ENCODE data around the gene RHOT1. TPM values are rescaled to one million over a fixed set of nuclear protein-coding genes. Genes with fewer than 3 reads are reported as not detected.
A peak's percentile ranks its signal among the peaks of the same experiment; 100 is the strongest.
"Not testable (repeated sequence)": the region's sequence is repeated elsewhere in the genome, so short reads cannot be mapped to it uniquely, and the experiment has no call there.

The RHOT1 gene
- total and polyA plus RNA-seq, 3 experiments from 2014 or later: 20.6 to 31.2 (median 22.5) TPM

DNA sequence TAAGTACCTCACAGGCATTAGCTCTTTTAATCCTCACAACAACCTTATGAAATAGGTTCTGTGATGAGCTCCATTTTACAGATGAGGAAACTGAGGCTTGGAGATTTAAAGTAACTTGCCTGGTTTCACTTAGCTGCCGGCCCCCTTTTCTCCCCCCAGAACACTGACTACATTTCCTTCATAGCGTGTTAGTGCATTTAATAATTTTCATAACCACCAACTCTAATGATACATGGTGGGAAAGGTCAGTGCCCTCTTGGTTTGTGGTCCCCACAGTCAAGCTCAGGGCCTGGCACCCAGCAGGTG lies 16.5 kb upstream of the RHOT1 start:
- H3K36me3 ChIP-seq (ENCODE audit: insufficient read depth, low read length): no peaks in the 10 kb centered on the region
- H3K27me3 Mint-ChIP-seq: peaks cover 1 to 3% of the 10 kb centered on the region in 2 donors
- peak overlapping the region in 4 of 7 donors; percentile 12 to 93 (median 28) for H3K4me3 Mint-ChIP-seq
- peaks cover 14 to 31% (median 25%) of the 10 kb centered on the region in 3 donors for H3K4me1 Mint-ChIP-seq
- peaks cover 0 to 11% (median 0%) of the 10 kb centered on the region in 3 donors for H3K36me3 Mint-ChIP-seq
- no peak for DNase-seq
- H3K27ac Mint-ChIP-seq: peak overlapping the region in 5 of 8 donors; percentile 29 to 94 (median 47)
- ChIA-PET CTCF (interaction anchor here (0.9 to 7.3 kb wide), 3 partner anchors 10 to 119 kb away, joined by 4 to 64 read pairs (median 5); partner anchors contain the start of genes LRRC37B and RHOT1), POLR2A (interaction anchor here (0.6 to 1.1 kb wide), 3 partner anchors 116 to 441 kb away, joined by 3 to 4 read pairs (median 3); no protein-coding TSS in a partner anchor)
- no peak overlapping the region for H3K27ac ChIP-seq (ENCODE audit: low read depth, low read length)
- H3K4me1 ChIP-seq (ENCODE audit: insufficient read depth, low read length): peaks cover 18% of the 10 kb centered on the region
- H3K27me3 ChIP-seq (ENCODE audit: insufficient read depth, low read length, poor library complexity, severe bottlenecking): no peaks in the 10 kb centered on the region
- no peaks in the 10 kb centered on the region for H3K9me3 ChIP-seq (ENCODE audit: low read length)
- no peaks in the 10 kb centered on the region for H3K9me3 Mint-ChIP-seq
- H3K4me3 ChIP-seq (ENCODE audit: low read length): no peak overlapping the region

GRCh38 chr17:32126325-32126724 lies 16.0 kb upstream of the RHOT1 start:
- DNase-seq: no peak
- peaks cover 0 to 11% (median 0%) of the 10 kb centered on the region in 3 donors for H3K36me3 Mint-ChIP-seq
- Histone ChIP-seq H3K36me3 (ENCODE audit: insufficient read depth, low read length) (no peaks in the 10 kb centered on the region), H3K4me1 (ENCODE audit: insufficient read depth, low read length) (peaks cover 18% of the 10 kb centered on the region), H3K27me3 (ENCODE audit: insufficient read depth, low read length, poor library complexity, severe bottlenecking) (no peaks in the 10 kb centered on the region), H3K4me3 (ENCODE audit: low read length) (no peak overlapping the region), H3K9me3 (ENCODE audit: low read length) (no peaks in the 10 kb centered on the region), H3K27ac (ENCODE audit: low read depth, low read length) (no peak overlapping the region)
- ChIA-PET POLR2A (interaction anchor here (0.7 to 1.1 kb wide), 2 partner anchors 189 to 442 kb away, joined by 3 to 4 read pairs; no protein-coding TSS in a partner anchor), CTCF (interaction anchor here (1.8 to 7.3 kb wide), 2 partner anchors 14 to 119 kb away, joined by 5 to 64 read pairs; partner anchors contain the start of genes LRRC37B and RHOT1)
- no peaks in the 10 kb centered on the region for H3K27me3 Mint-ChIP-seq
- no peaks in the 10 kb centered on the region for H3K9me3 Mint-ChIP-seq
- H3K4me3 Mint-ChIP-seq: peak overlapping the region in 6 of 7 donors; percentile 12 to 96 (median 62)
- peak overlapping the region in 7 of 8 donors; percentile 40 to 97 (median 93) for H3K27ac Mint-ChIP-seq
- peaks cover 14 to 31% (median 25%) of the 10 kb centered on the region in 3 donors for H3K4me1 Mint-ChIP-seq

- H3K36me3 Mint-ChIP-seq: peaks cover 0 to 11% (median 0%) of the 10 kb centered on the region in 3 donors
- Histone ChIP-seq H3K9me3 (ENCODE audit: low read length) (no peaks in the 10 kb centered on the region), H3K4me1 (ENCODE audit: insufficient read depth, low read length) (peaks cover 18% of the 10 kb centered on the region), H3K36me3 (ENCODE audit: insufficient read depth, low read length) (no peaks in the 10 kb centered on the region), H3K27ac (ENCODE audit: low read depth, low read length) (no peak overlapping the region), H3K4me3 (ENCODE audit: low read length) (peak overlapping the region; percentile 94), H3K27me3 (ENCODE audit: insufficient read depth, low read length, poor library complexity, severe bottlenecking) (no peaks in the 10 kb centered on the region)
- no peak for DNase-seq
- no peaks in the 10 kb centered on the region for H3K27me3 Mint-ChIP-seq
- POLR2A ChIA-PET: interaction anchor here (1.1 kb wide), 1 partner anchor 190 kb away, joined by 3 read pairs; no protein-coding TSS in a partner anchor
- H3K27ac Mint-ChIP-seq: peak overlapping the region; percentile 79 to 98 (median 96)
- H3K9me3 Mint-ChIP-seq: no peaks in the 10 kb centered on the region
- peaks cover 14 to 31% (median 25%) of the 10 kb centered on the region in 3 donors for H3K4me1 Mint-ChIP-seq
- CTCF ChIA-PET: interaction anchor here (1.8 to 7.3 kb wide), 2 partner anchors 14 to 120 kb away, joined by 5 to 64 read pairs; partner anchors contain the start of genes LRRC37B and RHOT1
- H3K4me3 Mint-ChIP-seq: peak overlapping the region; percentile 32 to 96 (median 93)
Observed at GRCh38 chr17:32126746-32127145, 15.6 kb upstream of the RHOT1 start.

DNA sequence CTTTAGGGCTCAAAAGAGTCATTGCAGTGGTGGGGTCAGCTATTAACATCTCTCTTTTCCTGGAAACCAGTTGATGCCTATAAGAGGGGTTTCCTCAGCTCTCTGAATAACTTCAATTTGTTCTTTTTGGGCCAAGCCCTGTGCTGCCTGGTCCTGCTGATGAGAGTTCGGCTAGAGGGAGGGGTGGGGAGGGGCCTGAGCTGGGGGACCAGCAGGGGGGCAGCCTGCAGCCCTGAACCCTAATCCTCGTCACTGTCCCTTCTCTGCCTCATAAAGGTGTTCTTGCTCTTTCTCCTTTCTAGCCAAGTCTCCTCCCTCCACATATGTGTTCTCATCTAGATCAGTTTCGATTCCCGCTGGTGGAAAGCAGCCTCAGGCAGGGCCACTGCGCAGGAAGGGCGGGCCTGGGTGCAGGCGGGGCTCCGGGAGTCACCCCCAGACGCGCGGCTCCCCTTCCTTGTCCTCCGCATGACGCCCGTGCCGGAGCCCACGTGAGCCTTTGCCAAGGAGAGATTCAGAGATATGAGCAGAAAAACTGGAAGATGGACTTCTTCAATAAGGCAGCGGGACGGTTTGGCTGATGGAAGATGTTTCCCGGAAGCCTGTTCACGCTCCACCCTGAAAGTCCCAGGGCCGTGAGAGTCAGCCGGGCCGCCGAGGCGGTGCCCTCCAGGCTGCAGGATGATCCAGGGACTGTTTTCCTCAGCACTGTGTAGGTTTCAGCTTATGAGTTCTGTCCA lies 15.0 kb upstream of the RHOT1 start:
- DNase-seq: peak; percentile 73 to 86 (median 80)
- no peaks in the 10 kb centered on the region for H3K27me3 Mint-ChIP-seq
- H3K36me3 Mint-ChIP-seq: peaks cover 0 to 11% (median 0%) of the 10 kb centered on the region in 3 donors
- H3K9me3 ChIP-seq (ENCODE audit: low read length): no peaks in the 10 kb centered on the region
- peaks cover 14 to 31% (median 25%) of the 10 kb centered on the region in 3 donors for H3K4me1 Mint-ChIP-seq
- CTCF ChIA-PET: interaction anchor here (1.8 to 7.3 kb wide), 2 partner anchors 13 to 120 kb away, joined by 5 to 64 read pairs; partner anchors contain the start of genes LRRC37B and RHOT1
- POLR2A ChIA-PET: no interaction called here
- H3K4me3 ChIP-seq (ENCODE audit: low read length): peak overlapping the region; percentile 94
- H3K27ac Mint-ChIP-seq: peak overlapping the region; percentile 79 to 98 (median 96)
- peaks cover 18% of the 10 kb centered on the region for H3K4me1 ChIP-seq (ENCODE audit: insufficient read depth, low read length)
- peak overlapping the region; percentile 89 to 97 (median 94) for H3K4me3 Mint-ChIP-seq
- no peaks in the 10 kb centered on the region for H3K36me3 ChIP-seq (ENCODE audit: insufficient read depth, low read length)
- no peaks in the 10 kb centered on the region for H3K9me3 Mint-ChIP-seq
- peak overlapping the region; percentile 66 for H3K27ac ChIP-seq (ENCODE audit: low read depth, low read length)
- H3K27me3 ChIP-seq (ENCODE audit: insufficient read depth, low read length, poor library complexity, severe bottlenecking): no peaks in the 10 kb centered on the region

DNA sequence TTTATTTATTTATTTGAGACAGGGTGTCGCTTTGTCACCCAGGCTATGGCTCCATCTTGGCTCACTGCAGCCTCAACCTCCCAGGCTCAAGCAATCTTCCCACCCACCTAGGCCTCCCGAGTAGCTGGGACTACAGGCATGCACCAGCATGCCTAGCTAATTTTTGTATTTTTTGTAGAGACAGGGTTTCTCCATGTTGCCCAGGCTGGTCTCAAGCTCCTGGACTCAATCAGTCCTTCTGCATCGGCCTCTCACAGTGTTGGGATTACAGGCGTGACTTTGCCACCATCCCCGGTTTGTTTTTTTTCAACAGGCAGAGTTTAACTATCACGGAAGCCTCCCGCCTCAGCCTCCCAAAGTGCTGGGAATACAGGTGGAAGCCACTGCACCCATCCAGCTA lies 13.8 kb upstream of the RHOT1 start:
- H3K9me3 Mint-ChIP-seq; H3K9me3 ChIP-seq (ENCODE audit: low read length); H3K27ac ChIP-seq (ENCODE audit: low read depth, low read length); DNase-seq; H3K36me3 ChIP-seq (ENCODE audit: insufficient read depth, low read length); H3K27me3 Mint-ChIP-seq; H3K27me3 ChIP-seq (ENCODE audit: insufficient read depth, low read length, poor library complexity, severe bottlenecking): not testable (repeated sequence)
- H3K27ac Mint-ChIP-seq: peak overlapping the region; percentile 76 to 98 (median 85)
- H3K36me3 Mint-ChIP-seq: peaks cover 0 to 11% (median 0%) of the 10 kb centered on the region in 3 donors
- CTCF ChIA-PET: interaction anchor here (7.3 kb wide), 1 partner anchor 12 kb away, joined by 64 read pairs; the partner anchor contains the start of gene RHOT1
- H3K4me3 Mint-ChIP-seq: peak overlapping the region; percentile 67 to 97 (median 90)
- H3K4me3 ChIP-seq (ENCODE audit: low read length): peak overlapping the region; percentile 94
- POLR2A ChIA-PET: interaction anchor here (0.5 kb wide), 1 partner anchor 99 kb away, joined by 3 read pairs; no protein-coding TSS in a partner anchor
- H3K4me1 ChIP-seq (ENCODE audit: insufficient read depth, low read length): peaks cover 18% of the 10 kb centered on the region
- peaks cover 14 to 31% (median 25%) of the 10 kb centered on the region in 3 donors for H3K4me1 Mint-ChIP-seq

GRCh38 chr17:32135497-32136117 lies 6.7 kb upstream of the RHOT1 start:
- H3K4me3 Mint-ChIP-seq; H3K4me1 ChIP-seq (ENCODE audit: insufficient read depth, low read length); H3K36me3 Mint-ChIP-seq; H3K36me3 ChIP-seq (ENCODE audit: insufficient read depth, low read length); H3K9me3 ChIP-seq (ENCODE audit: low read length); H3K27me3 Mint-ChIP-seq; H3K9me3 Mint-ChIP-seq; POLR2A ChIA-PET; H3K4me3 ChIP-seq (ENCODE audit: low read length); H3K27ac Mint-ChIP-seq; H3K27me3 ChIP-seq (ENCODE audit: insufficient read depth, low read length, poor library complexity, severe bottlenecking); H3K27ac ChIP-seq (ENCODE audit: low read depth, low read length): not testable (repeated sequence)
- DNase-seq: peak in 1 of 5 donors; percentile 13
- H3K4me1 Mint-ChIP-seq: peaks cover 2 to 17% (median 16%) of the 10 kb centered on the region in 3 donors
- CTCF ChIA-PET: interaction anchor here (0.7 to 6.6 kb wide), 3 partner anchors 27 to 128 kb away, joined by 3 to 45 read pairs (median 4); partner anchors contain the start of gene LRRC37B

DNA sequence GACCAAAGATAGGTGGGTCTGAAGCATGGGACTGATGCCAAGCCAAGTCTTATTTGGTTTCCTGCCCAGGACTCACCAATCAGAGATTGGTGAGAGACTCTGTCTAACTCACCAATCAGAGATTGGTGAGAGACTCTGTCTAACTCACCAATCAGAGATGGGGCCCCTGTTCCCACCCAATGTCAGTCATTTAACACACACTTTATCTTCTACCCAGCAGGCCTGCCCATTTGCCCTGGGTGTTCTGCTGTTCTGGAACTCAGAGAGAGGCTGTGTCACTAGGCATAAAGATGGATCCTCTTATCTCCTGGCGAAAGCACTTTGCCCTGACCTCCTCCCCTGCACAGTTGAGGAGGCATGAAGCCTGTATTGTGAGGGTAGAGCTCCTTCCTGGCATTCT lies 5.4 kb upstream of the RHOT1 start:
- H3K4me1 Mint-ChIP-seq: peaks cover 7 to 25% (median 25%) of the 10 kb centered on the region in 3 donors
- H3K9me3 Mint-ChIP-seq: no peaks in the 10 kb centered on the region
- CTCF ChIA-PET: interaction anchor here (1.0 to 6.9 kb wide), 5 partner anchors 10 to 130 kb away, joined by 3 to 64 read pairs (median 3); partner anchors contain the start of gene LRRC37B
- Histone ChIP-seq H3K36me3 (ENCODE audit: insufficient read depth, low read length) (no peaks in the 10 kb centered on the region), H3K9me3 (ENCODE audit: low read length) (no peaks in the 10 kb centered on the region), H3K4me3 (ENCODE audit: low read length) (no peak overlapping the region), H3K4me1 (ENCODE audit: insufficient read depth, low read length) (peaks cover 11% of the 10 kb centered on the region), H3K27ac (ENCODE audit: low read depth, low read length) (no peak overlapping the region), H3K27me3 (ENCODE audit: insufficient read depth, low read length, poor library complexity, severe bottlenecking) (no peaks in the 10 kb centered on the region)
- peaks cover 0 to 3% (median 0%) of the 10 kb centered on the region in 3 donors for H3K36me3 Mint-ChIP-seq
- H3K4me3 Mint-ChIP-seq: peak overlapping the region in 1 of 7 donors; percentile 37
- peak overlapping the region in 3 of 8 donors; percentile 22 to 58 (median 27) for H3K27ac Mint-ChIP-seq
- no peaks in the 10 kb centered on the region for H3K27me3 Mint-ChIP-seq
- DNase-seq: peak in 1 of 5 donors; percentile 26
- POLR2A ChIA-PET: no interaction called here

Data from CD8-positive, alpha-beta memory T cell (primary cell).